Heart left ventricle (tissue), 16 donors: ENCODE results near the gene PCDHB13. TPM values are rescaled to one million over a fixed set of nuclear protein-coding genes. Genes with fewer than 3 reads are reported as not detected.

ENCODE experiments used
- ATAC-seq, 4 donors: fragments of 200-7000 bp; cut with Tn5 transposase; one replicate each; pipeline ENCODE4 v1.9.1; 2020 to 2022; ENCODE audit warnings: moderate library complexity in 4 of 4, mild to moderate bottlenecking in 3 of 4, moderate number of reproducible peaks in 1 of 4
- DNase-seq, 5 donors: peaks; one replicate each; pipeline ENCODE4 v3.0.0-alpha.2; 2020
- H3K27ac ChIP-seq, 12 donors: fragments of 200-600 bp; sonication (generic) in 4 of 12; one replicate each; pipeline versions ENCODE4 v1.5.0 to v1.8.0; 2016 to 2022; ENCODE audit warnings: mild to moderate bottlenecking in 2 of 12
- H3K27me3 ChIP-seq, 9 donors: fragments of 200-600 bp; sonication (generic) in 2 of 9; one replicate each; pipeline versions ENCODE4 v1.5.1 to v1.8.0; 2016 to 2022; ENCODE audit warnings: mild to moderate bottlenecking in 3 of 9
- H3K36me3 ChIP-seq, 9 donors: fragments of 200-600 bp; sonication (generic) in 2 of 9; one replicate each; pipeline versions ENCODE4 v1.5.0 to v1.8.0; 2018 to 2022; ENCODE audit warnings: mild to moderate bottlenecking in 2 of 9
- H3K4me1 ChIP-seq, 12 donors: fragments of 200-600 bp; sonication (generic) in 4 of 12; one replicate each; pipeline versions ENCODE4 v1.5.0 to v1.8.0; 2016 to 2022; ENCODE audit warnings: mild to moderate bottlenecking in 3 of 12
- H3K4me3 ChIP-seq, 12 donors: fragments of 200-600 bp; sonication (generic) in 4 of 12; one replicate each; pipeline versions ENCODE4 v1.5.0 to v1.8.0; 2017 to 2022; ENCODE audit warnings: mild to moderate bottlenecking in 9 of 12, moderate library complexity in 4 of 12
- H3K9me3 ChIP-seq, 12 donors: fragments of 200-600 bp; sonication (generic) in 4 of 12; one replicate each; pipeline versions ENCODE4 v1.5.0 to v1.8.0; 2016 to 2022; ENCODE audit warnings: mild to moderate bottlenecking in 1 of 12
- CTCF ChIP-seq, 12 donors: fragments of 200-600 bp; sonication (generic) in 4 of 12; IDR thresholded peaks; one replicate each; pipeline versions ENCODE4 v1.5.0 to v1.8.0; 2018 to 2022; ENCODE audit warnings: antibody characterized with exemption in 12 of 12, mild to moderate bottlenecking in 5 of 12
- POLR2A ChIP-seq, 2 donors: fragments of 450-650 bp; IDR thresholded peaks; one replicate each; pipeline ENCODE4 v1.6.1; 2017; ENCODE audit warnings: antibody characterized with exemption in 2 of 2, mild to moderate bottlenecking in 2 of 2, moderate library complexity in 2 of 2
- WGBS, 4 donors: extraction: QIAGEN DNeasy Blood & Tissue Kit in 2 of 4; methylation state at CpG; one replicate each; pipeline versions ENCODE4 v1.1.5 to v1.1.7; 2013 to 2018; 5-methylcytosine and 5-hydroxymethylcytosine counted together
- intact Hi-C, 10 donors: fragments of 100-400 bp; cut with DNase I; formaldehyde crosslinking; loops; one replicate each; pipeline versions ENCODE4 v1.11.1 to v1.14.2; 2022
- polyA plus RNA-seq, 2 donors: library from polyadenylated mRNA; stranded (reverse); fragments of 200-250 nt; gene quantifications; one replicate each; pipeline ENCODE4 v1.2.3, GENCODE V29; 2013
- total RNA-seq, 9 donors: library from RNA; depleted of rRNA in 2 of 9; stranded (reverse); fragments of >200 nt in 2 of 9; fragmentation: NEBNext Ultra II Directional in 3 of 9; extraction: Animal tissue kit (Norgen Biotek cat#: 25700) in 3 of 9; gene quantifications; one replicate each; pipeline versions ENCODE4 v1.1.0 to v1.2.4, GENCODE V29; 2016 to 2023
- donor health status: ischemic (EF 13 %, LVEDD 7.1; RV severe dilation, severe dysfunction).
- donor health status: healthy with polysubstance abuse.
- donor health status: DM: no; HTN: yes; CAD: no.
- donor health status: DM: no; HTN: no; CAD: no.
- donor health status: ischemic (EF 25% LVEDD 6.9; RV normal size, moderate dysfunction).
- donor health status: ischemic (EF 25% LVEDD 5.7; RV mildly dilated, moderate dysfunction).
- donor health status: healthy.
- donor health status: DM: yes; HTN: yes; CAD: no.
- donor health status: ischemic (EF 35%, LVEDD 5.7; RV mildly dilated, moderate dysfunction).
- donor health status: nonischemic (EF 11% LVEDD 7.7; RV severe dilation, severe dysfunction).
- donor health status: DM: yes; HTN: yes; CAD: no.
- donor health status: PGD.
- donor health status: ischemic (EF 29% LVEDD 5.4; RV normal size, mild dysfunction).
- donor health status: nonischemic (EF 23%, LVEDD 6.1; RV moderate dilation, normal function).

PCDHB13 gene
- total and polyA plus RNA-seq, 11 donors = 0.99 to 5.9 (median 3.6) TPM

- Histone ChIP-seq H3K27ac (no peak overlapping the region), H3K36me3 (peaks cover 0 to 13% (median 0%) of the 10 kb centered on the region in 9 donors), H3K9me3 (peaks cover 13 to 100% (median 100%) of the 10 kb centered on the region in 12 donors), H3K4me1 (no peaks in the 10 kb centered on the region), H3K4me3 (no peak overlapping the region), H3K27me3 (no peaks in the 10 kb centered on the region)
- ATAC-seq (no peak), DNase-seq (no peak)
- no peak for TF ChIP-seq POLR2A (IDR thresholded peaks at IDR 0.05)
- TF ChIP-seq CTCF (IDR thresholded peaks at IDR 0.05) = no peak
- intact Hi-C loops = no loop called here
Measured at GRCh38 chr5:141258948-141259347, 45.2 kb downstream of the PCDHB13 start.

GRCh38 chr5:141260458-141261237, 46.9 kb downstream of the PCDHB13 start:
- Histone ChIP-seq H3K27ac (no peak overlapping the region), H3K9me3 (peaks cover 13 to 100% (median 99%) of the 10 kb centered on the region in 12 donors), H3K4me1 (no peaks in the 10 kb centered on the region), H3K36me3 (peaks cover 0 to 13% (median 0%) of the 10 kb centered on the region in 9 donors), H3K4me3 (no peak overlapping the region), H3K27me3 (no peaks in the 10 kb centered on the region)
- no peak for ATAC-seq
- intact Hi-C loops = no loop called here
- TF ChIP-seq POLR2A (IDR thresholded peaks at IDR 0.05) (no peak), CTCF (IDR thresholded peaks at IDR 0.05) (no peak)
- 57 to 66% (median 63%) methylated on average over 5 of the region's 5 CpGs for WGBS, 4 donors
- no peak for DNase-seq

GRCh38 chr5:141261238-141261546, 47.5 kb downstream of the PCDHB13 start:
- ATAC-seq = no peak
- 26 to 69% (median 66%) methylated on average over 1 of the region's 1 CpG for WGBS, 4 donors
- Histone ChIP-seq H3K36me3 (peaks cover 0 to 11% (median 0%) of the 10 kb centered on the region in 9 donors), H3K27me3 (no peaks in the 10 kb centered on the region), H3K4me1 (no peaks in the 10 kb centered on the region), H3K27ac (no peak overlapping the region), H3K9me3 (peaks cover 13 to 100% (median 99%) of the 10 kb centered on the region in 12 donors), H3K4me3 (no peak overlapping the region)
- intact Hi-C loops = no loop called here
- DNase-seq = no peak
- no peak for TF ChIP-seq POLR2A (IDR thresholded peaks at IDR 0.05)
- no peak for TF ChIP-seq CTCF (IDR thresholded peaks at IDR 0.05)

Other genes starting within 250 kb of the PCDHB13 start
Only the 30 nearest of the 37 such genes appear.
- gene PCDHB1, start 162.5 kb upstream of the PCDHB13 start, total RNA-seq = under 1 TPM in 2 of 9 donors, not detected in 7; 0.04 to 0.05 TPM
- not detected for gene PCDHB1, start 162.5 kb upstream of the PCDHB13 start, polyA plus RNA-seq
- 1 to 10 TPM in 8 of 9 donors, under 1 TPM in 1; 0.70 to 4.3 (median 2.3) TPM for gene PCDHB2, start 119.3 kb upstream of the PCDHB13 start, total RNA-seq
- under 1 TPM; 0.50 to 0.69 TPM for gene PCDHB2, start 119.3 kb upstream of the PCDHB13 start, polyA plus RNA-seq
- 1 to 10 TPM in 6 of 9 donors, under 1 TPM in 3; 0.77 to 2.9 (median 1.1) TPM for gene PCDHB3, start 113.4 kb upstream of the PCDHB13 start, total RNA-seq
- gene PCDHB3, start 113.4 kb upstream of the PCDHB13 start, polyA plus RNA-seq = under 1 TPM; 0.27 to 0.33 TPM
- 1 to 10 TPM in 8 of 9 donors, under 1 TPM in 1; 0.91 to 2.8 (median 1.6) TPM for gene PCDHB4, start 92.1 kb upstream of the PCDHB13 start, total RNA-seq
- gene PCDHB4, start 92.1 kb upstream of the PCDHB13 start, polyA plus RNA-seq = under 1 TPM; 0.30 to 0.55 TPM
- gene PCDHB5, start 78.7 kb upstream of the PCDHB13 start, total RNA-seq = 1 to 10 TPM; 1.4 to 6.4 (median 3.9) TPM
- gene PCDHB5, start 78.7 kb upstream of the PCDHB13 start, polyA plus RNA-seq = 1 to 10 TPM in 1 of 2 donors, under 1 TPM in 1; 0.69 to 1.6 TPM
- gene PCDHB6, start 63.9 kb upstream of the PCDHB13 start, total RNA-seq = 1 to 10 TPM in 1 of 9 donors, under 1 TPM in 8; 0.16 to 1.1 (median 0.44) TPM
- gene PCDHB6, start 63.9 kb upstream of the PCDHB13 start, polyA plus RNA-seq = under 1 TPM; 0.18 to 0.27 TPM
- gene PCDHB7, start 41.3 kb upstream of the PCDHB13 start, total RNA-seq = 1 to 10 TPM in 4 of 9 donors, under 1 TPM in 5; 0.52 to 1.3 (median 0.91) TPM
- gene PCDHB7, start 41.3 kb upstream of the PCDHB13 start, polyA plus RNA-seq = under 1 TPM; 0.19 to 0.44 TPM
- 1 to 10 TPM in 8 of 9 donors, under 1 TPM in 1; 0.63 to 3.8 (median 1.5) TPM for gene PCDHB8, start 36.1 kb upstream of the PCDHB13 start, total RNA-seq
- gene PCDHB8, start 36.1 kb upstream of the PCDHB13 start, polyA plus RNA-seq = under 1 TPM; 0.23 to 0.51 TPM
- 1 to 10 TPM; 1.1 to 3.9 (median 2.2) TPM for gene PCDHB16, start 31.5 kb upstream of the PCDHB13 start, total RNA-seq
- gene PCDHB16, start 31.5 kb upstream of the PCDHB13 start, polyA plus RNA-seq = under 1 TPM; 0.76 to 0.80 TPM
- 1 to 10 TPM in 4 of 9 donors, under 1 TPM in 5; 0.62 to 1.6 (median 0.99) TPM for gene PCDHB9, start 26.8 kb upstream of the PCDHB13 start, total RNA-seq
- gene PCDHB9, start 26.8 kb upstream of the PCDHB13 start, polyA plus RNA-seq = under 1 TPM; 0.30 to 0.35 TPM
- gene PCDHB10, start 21.6 kb upstream of the PCDHB13 start, total RNA-seq = 1 to 10 TPM in 4 of 9 donors, under 1 TPM in 5; 0.35 to 1.4 (median 0.91) TPM
- gene PCDHB10, start 21.6 kb upstream of the PCDHB13 start, polyA plus RNA-seq = under 1 TPM; 0.28 to 0.34 TPM
- gene PCDHB11, start 14.3 kb upstream of the PCDHB13 start, total RNA-seq = 1 to 10 TPM in 7 of 9 donors, under 1 TPM in 2; 0.61 to 2.8 (median 1.4) TPM
- under 1 TPM; 0.23 to 0.28 TPM for gene PCDHB11, start 14.3 kb upstream of the PCDHB13 start, polyA plus RNA-seq
- 1 to 10 TPM in 5 of 9 donors, under 1 TPM in 4; 0.37 to 2.4 (median 1.2) TPM for gene PCDHB12, start 5.2 kb upstream of the PCDHB13 start, total RNA-seq
- under 1 TPM; 0.27 to 0.58 TPM for gene PCDHB12, start 5.2 kb upstream of the PCDHB13 start, polyA plus RNA-seq
- 1 to 10 TPM; 2.6 to 6.1 (median 4.3) TPM for gene PCDHB14, start 9.4 kb downstream of the PCDHB13 start, total RNA-seq
- 1 to 10 TPM in 1 of 2 donors, under 1 TPM in 1; 0.91 to 1.7 TPM for gene PCDHB14, start 9.4 kb downstream of the PCDHB13 start, polyA plus RNA-seq
- gene PCDHB15, start 31.5 kb downstream of the PCDHB13 start, total RNA-seq = 1 to 10 TPM; 3.7 to 7.5 (median 4.5) TPM
- gene PCDHB15, start 31.5 kb downstream of the PCDHB13 start, polyA plus RNA-seq = 1 to 10 TPM; 1.6 to 2.8 TPM
- not detected for gene SLC25A2, start 90.1 kb downstream of the PCDHB13 start, total RNA-seq
- gene SLC25A2, start 90.1 kb downstream of the PCDHB13 start, polyA plus RNA-seq = not detected
- gene TAF7, start 106.9 kb downstream of the PCDHB13 start, total RNA-seq = 100 to 1,000 TPM in 4 of 9 donors, 10 to 100 TPM in 5; 73.9 to 107 (median 99.9) TPM
- 100 to 1,000 TPM in 1 of 2 donors, 10 to 100 TPM in 1; 47.2 to 159 TPM for gene TAF7, start 106.9 kb downstream of the PCDHB13 start, polyA plus RNA-seq
- gene PCDHGA1, start 116.6 kb downstream of the PCDHB13 start, total RNA-seq = 1 to 10 TPM; 2.1 to 4.9 (median 3.5) TPM
- 1 to 10 TPM; 1.3 to 1.4 TPM for gene PCDHGA1, start 116.6 kb downstream of the PCDHB13 start, polyA plus RNA-seq
- gene PCDHGA2, start 124.8 kb downstream of the PCDHB13 start, total RNA-seq = 10 to 100 TPM in 6 of 9 donors, 1 to 10 TPM in 3; 5.8 to 15.1 (median 10.7) TPM
- 1 to 10 TPM; 2.7 to 3.6 TPM for gene PCDHGA2, start 124.8 kb downstream of the PCDHB13 start, polyA plus RNA-seq
- gene PCDHGA3, start 129.9 kb downstream of the PCDHB13 start, total RNA-seq = 10 to 100 TPM in 8 of 9 donors, 1 to 10 TPM in 1; 7.6 to 27.2 (median 14.7) TPM
- 1 to 10 TPM; 3.5 to 5.9 TPM for gene PCDHGA3, start 129.9 kb downstream of the PCDHB13 start, polyA plus RNA-seq
- 10 to 100 TPM in 4 of 9 donors, 1 to 10 TPM in 5; 4.4 to 11.9 (median 8.6) TPM for gene PCDHGB1, start 136.2 kb downstream of the PCDHB13 start, total RNA-seq
- 1 to 10 TPM in 1 of 2 donors, under 1 TPM in 1; 0.85 to 5.9 TPM for gene PCDHGB1, start 136.2 kb downstream of the PCDHB13 start, polyA plus RNA-seq
- 10 to 100 TPM in 5 of 9 donors, 1 to 10 TPM in 4; 5.1 to 13.7 (median 11.0) TPM for gene PCDHGA4, start 141.1 kb downstream of the PCDHB13 start, total RNA-seq
- gene PCDHGA4, start 141.1 kb downstream of the PCDHB13 start, polyA plus RNA-seq = 1 to 10 TPM; 2.5 to 5.1 TPM
- 10 to 100 TPM in 5 of 9 donors, 1 to 10 TPM in 4; 4.4 to 13.8 (median 10.4) TPM for gene PCDHGB2, start 146.1 kb downstream of the PCDHB13 start, total RNA-seq
- gene PCDHGB2, start 146.1 kb downstream of the PCDHB13 start, polyA plus RNA-seq = 1 to 10 TPM; 2.1 to 3.9 TPM
- gene PCDHGA5, start 150.2 kb downstream of the PCDHB13 start, total RNA-seq = 1 to 10 TPM; 2.9 to 9.6 (median 7.2) TPM
- gene PCDHGA5, start 150.2 kb downstream of the PCDHB13 start, polyA plus RNA-seq = 1 to 10 TPM; 1.5 to 4.4 TPM
- 10 to 100 TPM in 4 of 9 donors, 1 to 10 TPM in 5; 4.0 to 14.9 (median 9.8) TPM for gene PCDHGB3, start 156.3 kb downstream of the PCDHB13 start, total RNA-seq
- gene PCDHGB3, start 156.3 kb downstream of the PCDHB13 start, polyA plus RNA-seq = 1 to 10 TPM; 1.7 to 5.4 TPM
- gene PCDHGA6, start 160.0 kb downstream of the PCDHB13 start, total RNA-seq = 10 to 100 TPM in 1 of 9 donors, 1 to 10 TPM in 8; 3.6 to 10.3 (median 7.7) TPM
- 1 to 10 TPM; 2.2 to 6.7 TPM for gene PCDHGA6, start 160.0 kb downstream of the PCDHB13 start, polyA plus RNA-seq
- 10 to 100 TPM in 2 of 9 donors, 1 to 10 TPM in 7; 4.4 to 14.1 (median 7.6) TPM for gene PCDHGA7, start 168.8 kb downstream of the PCDHB13 start, total RNA-seq
- gene PCDHGA7, start 168.8 kb downstream of the PCDHB13 start, polyA plus RNA-seq = 1 to 10 TPM; 1.4 to 5.1 TPM
- 10 to 100 TPM in 2 of 9 donors, 1 to 10 TPM in 7; 4.5 to 11.9 (median 7.3) TPM for gene PCDHGB4, start 173.8 kb downstream of the PCDHB13 start, total RNA-seq
- gene PCDHGB4, start 173.8 kb downstream of the PCDHB13 start, polyA plus RNA-seq = 1 to 10 TPM; 2.0 to 3.8 TPM
- 10 to 100 TPM in 3 of 9 donors, 1 to 10 TPM in 6; 4.7 to 14.6 (median 8.1) TPM for gene PCDHGA8, start 178.7 kb downstream of the PCDHB13 start, total RNA-seq
- 1 to 10 TPM in 1 of 2 donors, under 1 TPM in 1; 0.76 to 3.8 TPM for gene PCDHGA8, start 178.7 kb downstream of the PCDHB13 start, polyA plus RNA-seq
- gene PCDHGB5, start 184.0 kb downstream of the PCDHB13 start, total RNA-seq = 10 to 100 TPM in 3 of 9 donors, 1 to 10 TPM in 6; 5.9 to 15.5 (median 9.9) TPM
- 1 to 10 TPM; 4.4 to 5.1 TPM for gene PCDHGB5, start 184.0 kb downstream of the PCDHB13 start, polyA plus RNA-seq